ENCODE data around the gene DNAJB6. TPM values are rescaled to one million over a fixed set of nuclear protein-coding genes. Genes with fewer than 3 reads are reported as not detected.

The DNAJB6 gene
- total RNA-seq, 4 donors from 2014 or later, result 103 to 151 (median 139) TPM

GRCh38 chr7:157375410-157375809, 38.6 kb downstream of the DNAJB6 start:
- H3K4me1 ChIP-seq, result peaks cover 13 to 47% (median 32%) of the 10 kb centered on the region in 4 donors
- H3K36me3 ChIP-seq, result peaks cover 13 to 47% (median 33%) of the 10 kb centered on the region in 4 donors
- 87% methylated on average over 7 of the region's 7 CpGs for WGBS
- no peak overlapping the region for H3K27ac ChIP-seq (replicated peaks in 1 of 4)
- TF ChIP-seq POLR2AphosphoS5 (IDR thresholded peaks at IDR 0.05), result no peak
- no peak for TF ChIP-seq POLR2A (IDR thresholded peaks at IDR 0.05; ENCODE audit: low read depth)
- DNase-seq (ENCODE audit: extremely low spot score), result no peak
- H3K27me3 ChIP-seq, result no peaks in the 10 kb centered on the region
- H3K4me3 ChIP-seq, result no peak overlapping the region
- intact Hi-C loops (cut with DNase I), result no loop called here
- no peaks in the 10 kb centered on the region for H3K9me3 ChIP-seq

- peaks cover 18 to 55% (median 31%) of the 10 kb centered on the region in 4 donors for H3K4me1 ChIP-seq
Measured at GRCh38 chr7:157377436-157378124, 40.8 kb downstream of the DNAJB6 start.

GRCh38 chr7:157378390-157378789, 41.6 kb downstream of the DNAJB6 start:
- WGBS, result 93% methylated on average over 16 of the region's 16 CpGs
- intact Hi-C loops (cut with DNase I), result no loop called here
- peaks cover 18 to 55% (median 31%) of the 10 kb centered on the region in 4 donors for H3K4me1 ChIP-seq

More at GRCh38 chr7:157377436-157378124, 40.8 kb downstream of the DNAJB6 start:
- DNase-seq (ENCODE audit: extremely low spot score), result no peak
- TF ChIP-seq EP300 (IDR thresholded peaks at IDR 0.05), result no peak
- no peak for TF ChIP-seq POLR2A (IDR thresholded peaks at IDR 0.05; ENCODE audit: low read depth)
- no peak for TF ChIP-seq POLR2AphosphoS5 (IDR thresholded peaks at IDR 0.05)
- TF ChIP-seq CTCF (IDR thresholded peaks at IDR 0.05), result no peak
- Histone ChIP-seq H3K9me3 (no peaks in the 10 kb centered on the region), H3K4me3 (no peak overlapping the region), H3K36me3 (peaks cover 6 to 37% (median 23%) of the 10 kb centered on the region in 4 donors), H3K27ac (replicated peaks in 1 of 4) (no peak overlapping the region), H3K27me3 (no peaks in the 10 kb centered on the region)
- intact Hi-C loops (cut with DNase I), result no loop called here
- WGBS, result 82% methylated on average over 9 of the region's 11 CpGs

GRCh38 chr7:157379493-157379892, 42.7 kb downstream of the DNAJB6 start:
- Histone ChIP-seq H3K9me3 (no peaks in the 10 kb centered on the region), H3K4me3 (no peak overlapping the region), H3K27me3 (no peaks in the 10 kb centered on the region), H3K36me3 (peaks cover 14 to 37% (median 29%) of the 10 kb centered on the region in 4 donors), H3K27ac (replicated peaks in 1 of 4) (no peak overlapping the region), H3K4me1 (peaks cover 18 to 55% (median 29%) of the 10 kb centered on the region in 4 donors)
- TF ChIP-seq POLR2A (IDR thresholded peaks at IDR 0.05; ENCODE audit: low read depth), result no peak
- no peak for TF ChIP-seq EP300 (IDR thresholded peaks at IDR 0.05)
- no peak for TF ChIP-seq CTCF (IDR thresholded peaks at IDR 0.05)
- no peak for TF ChIP-seq POLR2AphosphoS5 (IDR thresholded peaks at IDR 0.05)
- 100% methylated on average over 1 of the region's 1 CpG for WGBS
- intact Hi-C loops (cut with DNase I), result no loop called here
- no peak for DNase-seq (ENCODE audit: extremely low spot score)

More at GRCh38 chr7:157378390-157378789, 41.6 kb downstream of the DNAJB6 start:
- no peak overlapping the region for H3K4me3 ChIP-seq
- H3K36me3 ChIP-seq, result peaks cover 7 to 37% (median 25%) of the 10 kb centered on the region in 4 donors
- no peaks in the 10 kb centered on the region for H3K27me3 ChIP-seq
- DNase-seq (ENCODE audit: extremely low spot score), result no peak
- no peak for TF ChIP-seq EP300 (IDR thresholded peaks at IDR 0.05)
- TF ChIP-seq CTCF (IDR thresholded peaks at IDR 0.05), result no peak
- no peak for TF ChIP-seq POLR2AphosphoS5 (IDR thresholded peaks at IDR 0.05)
- TF ChIP-seq POLR2A (IDR thresholded peaks at IDR 0.05; ENCODE audit: low read depth), result no peak
- no peaks in the 10 kb centered on the region for H3K9me3 ChIP-seq
- H3K27ac ChIP-seq (replicated peaks in 1 of 4), result no peak overlapping the region

GRCh38 chr7:157380416-157380815, 43.6 kb downstream of the DNAJB6 start:
- TF ChIP-seq POLR2A (IDR thresholded peaks at IDR 0.05; ENCODE audit: low read depth) (no peak), EP300 (IDR thresholded peaks at IDR 0.05) (no peak), POLR2AphosphoS5 (IDR thresholded peaks at IDR 0.05) (no peak), CTCF (IDR thresholded peaks at IDR 0.05) (no peak)
- H3K4me1 ChIP-seq, result peaks cover 11 to 49% (median 22%) of the 10 kb centered on the region in 4 donors
- no peaks in the 10 kb centered on the region for H3K9me3 ChIP-seq
- 84% methylated on average over 7 of the region's 7 CpGs for WGBS
- no peak for DNase-seq (ENCODE audit: extremely low spot score)
- H3K27ac ChIP-seq (replicated peaks in 1 of 4), result no peak overlapping the region
- H3K27me3 ChIP-seq, result no peaks in the 10 kb centered on the region
- peaks cover 14 to 44% (median 34%) of the 10 kb centered on the region in 4 donors for H3K36me3 ChIP-seq
- intact Hi-C loops (cut with DNase I), result no loop called here
- H3K4me3 ChIP-seq, result no peak overlapping the region

Measured in esophagus muscularis mucosa (tissue), 4 donors.